Endothelial cell of umbilical vein (primary cell): ENCODE measurements around the gene SPTLC2. TPM values are rescaled to one million over a fixed set of nuclear protein-coding genes. Genes with fewer than 3 reads are reported as not detected.

Experiments
- BruUV-seq: library from RNA; stranded (reverse); fragments of 400-500 nt; replicated peaks from 2 replicates; lab custom pipeline; 2021; lab: Mats Ljungman, UMichigan
- CTCF ChIA-PET: fragments of 300-600, 350-600 bp; sonication (Branson Sonifier 250); formaldehyde crosslinking; loops from one replicate; lab custom pipeline; 2021; ENCODE audit warnings: antibody characterized with exemption, inconsistent platforms; lab: Charles Lee
- POLR2A ChIA-PET: fragments of 300-600, 350-600 bp; sonication (Branson Sonifier 250); formaldehyde crosslinking; loops from one replicate; lab custom pipeline; 2021; ENCODE audit warnings: antibody characterized with exemption, inconsistent platforms; lab: Charles Lee
- DNase-seq: peaks from one replicate; pipeline ENCODE4 v3.0.0-alpha.2; 2011; ENCODE audit warnings: low read depth, low spot score
- FAIRE-seq: peaks from 2 replicates; lab custom pipeline; 2011; peaks lifted over from hg19 to GRCh38; lab: Jason Lieb, UNC
- H2AFZ ChIP-seq: 2 replicates; pipeline ENCODE4 v1.6.0; 2012; ENCODE audit warnings: low read depth, low read length, control low read depth, inconsistent platforms
- H3K27ac ChIP-seq: 2 replicates; pipeline ENCODE4 v1.5.1; 2011; ENCODE audit warnings: low read depth, mild to moderate bottlenecking, control low read depth, low read length, moderate library complexity; ENCODE audit not compliant: insufficient read depth
- H3K27me3 ChIP-seq, 2 experiments: 2 replicates each; pipeline versions ENCODE4 v1.6.0 to v1.6.1; 2011; ENCODE audit warnings: low read length in 2 of 2, mixed read lengths in 1 of 2; ENCODE audit not compliant: control insufficient read depth in 2 of 2, insufficient read depth in 2 of 2
- H3K36me3 ChIP-seq, 2 experiments: 2 replicates in 1 of 2; 3 replicates in 1 of 2; pipeline ENCODE4 v1.5.1; 2011; ENCODE audit warnings: low read length in 2 of 2, mild to moderate bottlenecking in 1 of 2, moderate library complexity in 1 of 2; ENCODE audit not compliant: control insufficient read depth in 2 of 2, insufficient read depth in 2 of 2; ENCODE audit errors: extremely low read depth in 1 of 2
- H3K4me1 ChIP-seq: 3 replicates; pipeline ENCODE4 v1.5.1; 2011; ENCODE audit warnings: mild to moderate bottlenecking, low read length; ENCODE audit not compliant: control insufficient read depth, insufficient read depth; ENCODE audit errors: extremely low read depth
- H3K4me2 ChIP-seq: 2 replicates; pipeline ENCODE4 v1.6.1; 2011; ENCODE audit warnings: low read length, control low read depth, mixed read lengths; ENCODE audit not compliant: insufficient read depth
- H3K4me3 ChIP-seq, 3 experiments: fragments of 200-600 bp in 1 of 3; sonication (generic), shearing (Covaris generic) in 1 of 3; replicated peaks in 1 of 3; 2 replicates each; pipeline ENCODE4 v1.5.1; 2011 to 2016; ENCODE audit warnings: control low read depth in 3 of 3, low read length in 3 of 3, mild to moderate bottlenecking in 2 of 3, inconsistent platforms in 1 of 3, low read depth in 1 of 3, moderate library complexity in 1 of 3; ENCODE audit not compliant: insufficient read depth in 1 of 3
- H3K79me2 ChIP-seq: 2 replicates; pipeline ENCODE4 v1.6.0; 2012; ENCODE audit warnings: low read length, inconsistent platforms; ENCODE audit not compliant: control insufficient read depth, insufficient read depth
- H3K9ac ChIP-seq: replicated peaks from 2 replicates; pipeline ENCODE3; 2011; ENCODE audit warnings: low read length, control low read depth; ENCODE audit not compliant: insufficient read depth; ENCODE audit errors: extremely low read depth
- H3K9me1 ChIP-seq: replicated peaks from 3 replicates; pipeline ENCODE4 v1.6.0; 2011; ENCODE audit warnings: mild to moderate bottlenecking, low read length; ENCODE audit not compliant: control insufficient read depth, insufficient read depth; ENCODE audit errors: extremely low read depth
- H3K9me3 ChIP-seq: replicated peaks from 2 replicates; pipeline ENCODE4 v1.5.1; 2012; ENCODE audit warnings: low read length, inconsistent platforms; ENCODE audit not compliant: control insufficient read depth, insufficient read depth
- H4K20me1 ChIP-seq: replicated peaks from 2 replicates; pipeline ENCODE3; 2011; ENCODE audit warnings: mild to moderate bottlenecking, low read length; ENCODE audit not compliant: control insufficient read depth, insufficient read depth; ENCODE audit errors: extremely low read depth
- EZH2 ChIP-seq: IDR thresholded peaks from 2 replicates; pipeline ENCODE4 v1.6.1; 2012; ENCODE audit warnings: borderline replicate concordance, low read depth, mild to moderate bottlenecking, moderate library complexity, low read length, inconsistent platforms; ENCODE audit not compliant: severe bottlenecking
- FOS ChIP-seq: IDR thresholded peaks from 2 replicates; pipeline ENCODE4 v1.6.1; 2011; ENCODE audit warnings: mild to moderate bottlenecking, low read length, moderate library complexity, borderline replicate concordance; ENCODE audit not compliant: insufficient read depth
- GATA2 ChIP-seq: IDR thresholded peaks from 2 replicates; pipeline ENCODE4 v1.7.0; 2011; ENCODE audit warnings: low read depth, mild to moderate bottlenecking, moderate library complexity, mixed read lengths, low read length; ENCODE audit not compliant: insufficient read length, insufficient read depth
- JUN ChIP-seq: IDR thresholded peaks from 2 replicates; pipeline ENCODE4 v1.6.1; 2011; ENCODE audit warnings: borderline replicate concordance, low read depth; ENCODE audit not compliant: insufficient read length, insufficient read depth
- MAX ChIP-seq: IDR thresholded peaks from 2 replicates; pipeline ENCODE4 v1.6.1; 2011; ENCODE audit not compliant: insufficient read depth, insufficient read length
- MYC ChIP-seq: IDR thresholded peaks from one replicate; pipeline ENCODE4 v1.6.1; 2011; ENCODE audit warnings: mild to moderate bottlenecking, low read depth, low read length
- POLR2A ChIP-seq: IDR thresholded peaks from 2 replicates; pipeline ENCODE4 v1.6.1; 2012; ENCODE audit warnings: low read depth, mild to moderate bottlenecking, control low read depth, low read length
- POLR2AphosphoS5 ChIP-seq: IDR thresholded peaks from 2 replicates; pipeline ENCODE4 v1.6.1; 2012; ENCODE audit warnings: low read depth, mild to moderate bottlenecking, control low read depth, low read length, moderate library complexity; ENCODE audit not compliant: insufficient read depth
- dilution Hi-C: fragments of 300-500 bp; cut with MboI; formaldehyde crosslinking; loops from one replicate; pipeline ENCODE4 v1.15.0; 2019; ENCODE audit warnings: low sequenced_read_pairs; ENCODE audit not compliant: extremely low pct_ligation_motif_present
- intact Hi-C: fragments of 100-400 bp; cut with micrococcal nuclease; formaldehyde crosslinking; loops from one replicate; pipeline ENCODE4 v1.10.0; 2022
- polyA plus RNA-seq, 4 experiments: library from polyadenylated mRNA; depleted of rRNA in 3 of 4; stranded (reverse) in 3 of 4; unstranded in 1 of 4; fragments of >200 nt; gene quantifications; 2 replicates each; pipeline versions ENCODE4 v1.2.1 to v1.2.3, GENCODE V29; 2011 to 2012; ENCODE audit warnings: missing spikeins in 1 of 4
- total RNA-seq: library from RNA; stranded (reverse); gene quantifications from 2 replicates; pipeline ENCODE4 v1.2.3, GENCODE V29; 2021
- TF ChIP-seq, protein P1 (sequence below), 2 donors: IDR thresholded peaks; 1 replicate in 1 of 2; 2 replicates in 1 of 2; pipeline ENCODE4 v1.5.1; 2011; ENCODE audit warnings: low read length in 2 of 2, mild to moderate bottlenecking in 2 of 2, moderate library complexity in 2 of 2, control low read depth in 1 of 2, inconsistent platforms in 1 of 2, low read depth in 1 of 2; ENCODE audit not compliant: insufficient read depth in 1 of 2; ENCODE audit errors: extremely low read depth in 1 of 2

The SPTLC2 gene
- total and polyA plus RNA-seq, 2 donors (not counting 3 experiments of a cell fraction or from before 2014, with no cell fraction given), result 19.1 to 71.3 TPM

- H2AFZ ChIP-seq, result no peak overlapping the region
- H3K4me1 ChIP-seq, result no peaks in the 10 kb centered on the region
- H4K20me1 ChIP-seq, result no peaks in the 10 kb centered on the region
- no peaks in the 10 kb centered on the region for H3K9me3 ChIP-seq
- POLR2A ChIA-PET, result no interaction called here
- H3K27me3 ChIP-seq, result no peaks in the 10 kb centered on the region
- CTCF ChIA-PET, result interaction anchor here (0.5 to 1.1 kb wide), 5 partner anchors 13 to 43 kb away, joined by 3 to 5 read pairs (median 4); no protein-coding TSS in a partner anchor
- no peak overlapping the region for H3K9ac ChIP-seq
- peaks cover 2 to 8% of the 10 kb centered on the region in 2 experiments for H3K36me3 ChIP-seq
- DNase-seq, result no peak
- H3K27ac ChIP-seq, result no peak overlapping the region
- intact Hi-C loops, result loop anchor here (1.0 kb wide), 1 partner anchor 9 kb away; no protein-coding TSS in a partner anchor
- no peak for TF ChIP-seq EZH2
- no peak for TF ChIP-seq MYC
- TF ChIP-seq MAX, result no peak
- TF ChIP-seq POLR2A, result no peak
- no TSS peak for BruUV-seq
- no peak overlapping the region for H3K4me2 ChIP-seq
- H3K4me3 ChIP-seq, result no peak overlapping the region
- no peaks in the 10 kb centered on the region for H3K9me1 ChIP-seq
- peaks cover 6% of the 10 kb centered on the region for H3K79me2 ChIP-seq
- FAIRE-seq, result no peak
- dilution Hi-C loops, result no loop called here
Observed at GRCh38 chr14:77565289-77565993, 51.0 kb downstream of the SPTLC2 start.

DNA sequence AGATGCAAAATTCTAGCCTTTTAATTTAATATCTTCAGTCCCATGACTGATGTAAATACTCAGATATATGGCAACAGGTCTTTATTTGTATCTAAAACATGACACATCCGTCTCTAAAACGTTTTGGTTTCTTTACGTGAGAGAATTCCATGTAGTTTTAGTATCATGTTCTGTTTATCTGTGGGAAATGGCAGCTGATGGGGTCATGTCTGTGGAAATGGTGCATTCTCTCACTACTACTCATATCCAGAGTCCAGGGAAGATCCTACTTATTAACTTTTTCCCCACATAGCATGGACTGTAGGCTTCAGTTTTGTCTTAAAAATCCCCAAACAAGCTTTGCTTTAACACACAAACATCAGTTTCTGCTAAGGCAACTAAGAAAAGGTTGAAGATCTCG, 53.8 kb downstream of the SPTLC2 start:
- Histone ChIP-seq H3K4me3 (no peak overlapping the region), H2AFZ (no peak overlapping the region), H3K9ac (no peak overlapping the region), H3K27me3 (no peaks in the 10 kb centered on the region), H3K9me1 (no peaks in the 10 kb centered on the region), H3K4me2 (no peak overlapping the region), H3K9me3 (no peaks in the 10 kb centered on the region), H3K36me3 (peaks cover 2 to 8% of the 10 kb centered on the region in 2 experiments), H3K79me2 (peaks cover 6% of the 10 kb centered on the region), H3K4me1 (no peaks in the 10 kb centered on the region), H3K27ac (no peak overlapping the region), H4K20me1 (no peaks in the 10 kb centered on the region)
- FAIRE-seq (no peak), DNase-seq (no peak)
- POLR2A ChIA-PET, result no interaction called here
- TF ChIP-seq POLR2AphosphoS5 (no peak), EZH2 (no peak), MAX (no peak), FOS (no peak), GATA2 (no peak), POLR2A (no peak), JUN (no peak), MYC (no peak)
- TF ChIP-seq, protein P1, sequence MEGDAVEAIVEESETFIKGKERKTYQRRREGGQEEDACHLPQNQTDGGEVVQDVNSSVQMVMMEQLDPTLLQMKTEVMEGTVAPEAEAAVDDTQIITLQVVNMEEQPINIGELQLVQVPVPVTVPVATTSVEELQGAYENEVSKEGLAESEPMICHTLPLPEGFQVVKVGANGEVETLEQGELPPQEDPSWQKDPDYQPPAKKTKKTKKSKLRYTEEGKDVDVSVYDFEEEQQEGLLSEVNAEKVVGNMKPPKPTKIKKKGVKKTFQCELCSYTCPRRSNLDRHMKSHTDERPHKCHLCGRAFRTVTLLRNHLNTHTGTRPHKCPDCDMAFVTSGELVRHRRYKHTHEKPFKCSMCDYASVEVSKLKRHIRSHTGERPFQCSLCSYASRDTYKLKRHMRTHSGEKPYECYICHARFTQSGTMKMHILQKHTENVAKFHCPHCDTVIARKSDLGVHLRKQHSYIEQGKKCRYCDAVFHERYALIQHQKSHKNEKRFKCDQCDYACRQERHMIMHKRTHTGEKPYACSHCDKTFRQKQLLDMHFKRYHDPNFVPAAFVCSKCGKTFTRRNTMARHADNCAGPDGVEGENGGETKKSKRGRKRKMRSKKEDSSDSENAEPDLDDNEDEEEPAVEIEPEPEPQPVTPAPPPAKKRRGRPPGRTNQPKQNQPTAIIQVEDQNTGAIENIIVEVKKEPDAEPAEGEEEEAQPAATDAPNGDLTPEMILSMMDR (IDR thresholded peaks at IDR 0.05; ENCODE audit: extremely low read depth in 1 of 2, insufficient read depth in 1 of 2, low read depth in 1 of 2, low read length in 2 of 2), result no peak
- CTCF ChIA-PET, result interaction anchor here (0.8 kb wide), 1 partner anchor 17 kb away, joined by 3 read pairs; no protein-coding TSS in a partner anchor
- intact Hi-C loops (no loop called here), dilution Hi-C loops (no loop called here)
- no TSS peak for BruUV-seq
